Stimulated activated CD8-positive, alpha-beta memory T cell treated with anti-CD3 and anti-CD28 coated beads, Interleukin-15, amount 100 ng/mL, for 1 hour (primary cell): ENCODE results near the gene ANKRD6.

Source experiments
- DNase-seq: peaks from one replicate; pipeline ENCODE4 v3.0.0-alpha.2; 2020; ENCODE audit warnings: low read depth

Gene ANKRD6

GRCh38 chr6:89413006-89413400, 19.9 kb upstream of the ANKRD6 start:
- no peak for DNase-seq

GRCh38 chr6:89414215-89414614, 18.7 kb upstream of the ANKRD6 start:
- DNase-seq: no peak

GRCh38 chr6:89415185-89415584, 17.8 kb upstream of the ANKRD6 start:
- no peak for DNase-seq

GRCh38 chr6:89416796-89417195, 16.2 kb upstream of the ANKRD6 start:
- DNase-seq: no peak

- no peak for DNase-seq
These were observed 2.6 kb upstream of the ANKRD6 start for GRCh38 chr6:89430201-89430962.

GRCh38 chr6:89433252-89434149, 549 bp downstream of the ANKRD6 start:
- no peak for DNase-seq

- DNase-seq: no peak
These were observed 1.2 kb downstream of the ANKRD6 start for GRCh38 chr6:89434150-89434499.

GRCh38 chr6:89434954-89435353, 2.0 kb downstream of the ANKRD6 start:
- no peak for DNase-seq

GRCh38 chr6:89436226-89436625, 3.3 kb downstream of the ANKRD6 start:
- no peak for DNase-seq

- DNase-seq: no peak
These were observed 5.3 kb downstream of the ANKRD6 start for GRCh38 chr6:89438248-89438647.

GRCh38 chr6:89439014-89439413, 6.1 kb downstream of the ANKRD6 start:
- DNase-seq: no peak

- no peak for DNase-seq
These were observed 7.2 kb downstream of the ANKRD6 start for GRCh38 chr6:89440200-89440599.

- no peak for DNase-seq
These were observed 10.7 kb downstream of the ANKRD6 start for GRCh38 chr6:89443658-89444057.

- DNase-seq: no peak
These were observed 16.2 kb downstream of the ANKRD6 start for GRCh38 chr6:89449193-89449592.

GRCh38 chr6:89452281-89452680, 19.3 kb downstream of the ANKRD6 start:
- no peak for DNase-seq

GRCh38 chr6:89454300-89454699, 21.3 kb downstream of the ANKRD6 start:
- DNase-seq: no peak

GRCh38 chr6:89458704-89459103, 25.8 kb downstream of the ANKRD6 start:
- DNase-seq: no peak

- no peak for DNase-seq
These were observed 26.5 kb downstream of the ANKRD6 start for GRCh38 chr6:89459501-89459900.

- no peak for DNase-seq
These were observed 27.8 kb downstream of the ANKRD6 start for GRCh38 chr6:89460713-89461112.

GRCh38 chr6:89462503-89462902, 29.6 kb downstream of the ANKRD6 start:
- no peak for DNase-seq

GRCh38 chr6:89464295-89464694, 31.3 kb downstream of the ANKRD6 start:
- no peak for DNase-seq

GRCh38 chr6:89467437-89467836, 34.5 kb downstream of the ANKRD6 start:
- DNase-seq: no peak

GRCh38 chr6:89468998-89469397, 36.0 kb downstream of the ANKRD6 start:
- DNase-seq: no peak
